Panc1 (cell line): ENCODE results near the gene SF3B6.

Experiments used
- POLR2AphosphoS5 ChIP-seq: IDR thresholded peaks from 2 replicates; pipeline ENCODE4 v1.6.1; 2012; ENCODE audit warnings: mild to moderate bottlenecking, low read depth, low read length, moderate library complexity
- TCF7L2 ChIP-seq: IDR thresholded peaks from 2 replicates; pipeline ENCODE4 v1.6.1; 2011; ENCODE audit warnings: mild to moderate bottlenecking, low read depth, low read length, inconsistent platforms
- TF ChIP-seq, protein P1 (sequence below): fragments of 450-650 bp; IDR thresholded peaks from 2 replicates; pipeline ENCODE4 v1.5.1; 2017; ENCODE audit warnings: mild to moderate bottlenecking
- TF ChIP-seq, protein P2 (sequence below), 2 experiments: IDR thresholded peaks; 2 replicates each; pipeline ENCODE4 v1.6.1; 2011 to 2012; ENCODE audit warnings: low read depth in 2 of 2, control low read depth in 1 of 2, low read length in 1 of 2, mild to moderate bottlenecking in 1 of 2, moderate library complexity in 1 of 2; ENCODE audit not compliant: insufficient read depth in 1 of 2

DNA sequence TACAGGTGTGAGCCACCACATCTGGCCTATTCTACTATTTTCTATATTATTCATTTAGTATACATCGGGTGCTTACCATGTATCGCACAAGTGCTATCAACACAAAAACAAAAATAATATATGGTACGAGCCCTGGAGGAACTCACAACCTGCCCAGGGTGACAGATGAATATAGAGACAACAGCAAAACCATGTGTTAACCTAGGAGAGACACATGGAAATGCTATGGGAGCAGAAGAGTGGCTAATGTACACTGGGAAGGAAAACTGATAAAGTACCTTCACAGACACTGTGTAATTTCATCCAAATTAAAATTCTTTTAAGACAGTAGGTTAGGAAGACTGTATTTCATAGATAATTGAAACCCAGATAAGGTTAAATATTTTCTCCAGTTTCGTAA, 3.9 kb downstream of the SF3B6 start:
- TF ChIP-seq, protein P1, sequence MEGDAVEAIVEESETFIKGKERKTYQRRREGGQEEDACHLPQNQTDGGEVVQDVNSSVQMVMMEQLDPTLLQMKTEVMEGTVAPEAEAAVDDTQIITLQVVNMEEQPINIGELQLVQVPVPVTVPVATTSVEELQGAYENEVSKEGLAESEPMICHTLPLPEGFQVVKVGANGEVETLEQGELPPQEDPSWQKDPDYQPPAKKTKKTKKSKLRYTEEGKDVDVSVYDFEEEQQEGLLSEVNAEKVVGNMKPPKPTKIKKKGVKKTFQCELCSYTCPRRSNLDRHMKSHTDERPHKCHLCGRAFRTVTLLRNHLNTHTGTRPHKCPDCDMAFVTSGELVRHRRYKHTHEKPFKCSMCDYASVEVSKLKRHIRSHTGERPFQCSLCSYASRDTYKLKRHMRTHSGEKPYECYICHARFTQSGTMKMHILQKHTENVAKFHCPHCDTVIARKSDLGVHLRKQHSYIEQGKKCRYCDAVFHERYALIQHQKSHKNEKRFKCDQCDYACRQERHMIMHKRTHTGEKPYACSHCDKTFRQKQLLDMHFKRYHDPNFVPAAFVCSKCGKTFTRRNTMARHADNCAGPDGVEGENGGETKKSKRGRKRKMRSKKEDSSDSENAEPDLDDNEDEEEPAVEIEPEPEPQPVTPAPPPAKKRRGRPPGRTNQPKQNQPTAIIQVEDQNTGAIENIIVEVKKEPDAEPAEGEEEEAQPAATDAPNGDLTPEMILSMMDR, result no peak
- TF ChIP-seq TCF7L2, result no peak
- TF ChIP-seq, protein P2, sequence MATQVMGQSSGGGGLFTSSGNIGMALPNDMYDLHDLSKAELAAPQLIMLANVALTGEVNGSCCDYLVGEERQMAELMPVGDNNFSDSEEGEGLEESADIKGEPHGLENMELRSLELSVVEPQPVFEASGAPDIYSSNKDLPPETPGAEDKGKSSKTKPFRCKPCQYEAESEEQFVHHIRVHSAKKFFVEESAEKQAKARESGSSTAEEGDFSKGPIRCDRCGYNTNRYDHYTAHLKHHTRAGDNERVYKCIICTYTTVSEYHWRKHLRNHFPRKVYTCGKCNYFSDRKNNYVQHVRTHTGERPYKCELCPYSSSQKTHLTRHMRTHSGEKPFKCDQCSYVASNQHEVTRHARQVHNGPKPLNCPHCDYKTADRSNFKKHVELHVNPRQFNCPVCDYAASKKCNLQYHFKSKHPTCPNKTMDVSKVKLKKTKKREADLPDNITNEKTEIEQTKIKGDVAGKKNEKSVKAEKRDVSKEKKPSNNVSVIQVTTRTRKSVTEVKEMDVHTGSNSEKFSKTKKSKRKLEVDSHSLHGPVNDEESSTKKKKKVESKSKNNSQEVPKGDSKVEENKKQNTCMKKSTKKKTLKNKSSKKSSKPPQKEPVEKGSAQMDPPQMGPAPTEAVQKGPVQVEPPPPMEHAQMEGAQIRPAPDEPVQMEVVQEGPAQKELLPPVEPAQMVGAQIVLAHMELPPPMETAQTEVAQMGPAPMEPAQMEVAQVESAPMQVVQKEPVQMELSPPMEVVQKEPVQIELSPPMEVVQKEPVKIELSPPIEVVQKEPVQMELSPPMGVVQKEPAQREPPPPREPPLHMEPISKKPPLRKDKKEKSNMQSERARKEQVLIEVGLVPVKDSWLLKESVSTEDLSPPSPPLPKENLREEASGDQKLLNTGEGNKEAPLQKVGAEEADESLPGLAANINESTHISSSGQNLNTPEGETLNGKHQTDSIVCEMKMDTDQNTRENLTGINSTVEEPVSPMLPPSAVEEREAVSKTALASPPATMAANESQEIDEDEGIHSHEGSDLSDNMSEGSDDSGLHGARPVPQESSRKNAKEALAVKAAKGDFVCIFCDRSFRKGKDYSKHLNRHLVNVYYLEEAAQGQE (IDR thresholded peaks at IDR 0.05; ENCODE audit: insufficient read depth in 1 of 2, low read depth in 2 of 2, low read length in 1 of 2), result no peak
- no peak for TF ChIP-seq POLR2AphosphoS5
